Measurements from ENCODE around the gene OR2AT4.
"Not testable (repeated sequence)": the region's sequence is repeated elsewhere in the genome, so short reads cannot be mapped to it uniquely, and the experiment has no call there.

The OR2AT4 gene

GRCh38 chr11:75103380-75104026 lies 6.8 kb upstream of the OR2AT4 start:
- peak; percentile 49 for DNase-seq

- no peak for DNase-seq
Measured at GRCh38 chr11:75101424-75102128, 4.9 kb upstream of the OR2AT4 start.

- DNase-seq, result peak; percentile 13
Measured at GRCh38 chr11:75100314-75100713, 3.6 kb upstream of the OR2AT4 start.

- no peak for DNase-seq
Measured at GRCh38 chr11:75099635-75100034, 3.0 kb upstream of the OR2AT4 start.

- not testable (repeated sequence) for DNase-seq
Measured at GRCh38 chr11:75098835-75099439, 2.3 kb upstream of the OR2AT4 start.

- DNase-seq, result not testable (repeated sequence)
Measured at GRCh38 chr11:75098181-75098580, 1.5 kb upstream of the OR2AT4 start.

- DNase-seq, result no peak
Measured at GRCh38 chr11:75097173-75097557, 489 bp upstream of the OR2AT4 start.

GRCh38 chr11:75094382-75094781 lies 2.3 kb downstream of the OR2AT4 start:
- DNase-seq, result not testable (repeated sequence)

- no peak for DNase-seq
Measured at GRCh38 chr11:75090671-75091177, 6.0 kb downstream of the OR2AT4 start.

GRCh38 chr11:75087319-75088305 lies 9.1 kb downstream of the OR2AT4 start:
- DNase-seq, result no peak

GRCh38 chr11:75084883-75085282 lies 11.8 kb downstream of the OR2AT4 start:
- DNase-seq, result no peak

- DNase-seq, result no peak
Measured at GRCh38 chr11:75083217-75083605, 13.5 kb downstream of the OR2AT4 start.

- DNase-seq, result no peak
Measured at GRCh38 chr11:75082601-75083216, 14.0 kb downstream of the OR2AT4 start.

- no peak for DNase-seq
Measured at GRCh38 chr11:75079546-75079945, 17.1 kb downstream of the OR2AT4 start.

GRCh38 chr11:75078233-75078632 lies 18.4 kb downstream of the OR2AT4 start:
- DNase-seq, result peak; percentile 3

- DNase-seq, result no peak
Measured at GRCh38 chr11:75077316-75077715, 19.4 kb downstream of the OR2AT4 start.

- DNase-seq, result no peak
Measured at GRCh38 chr11:75076671-75077070, 20.0 kb downstream of the OR2AT4 start.

- no peak for DNase-seq
Measured at GRCh38 chr11:75073459-75074190, 23.1 kb downstream of the OR2AT4 start.

GRCh38 chr11:75072582-75072981 lies 24.1 kb downstream of the OR2AT4 start:
- DNase-seq, result no peak

- DNase-seq, result no peak
Measured at GRCh38 chr11:75069473-75069872, 27.2 kb downstream of the OR2AT4 start.

- DNase-seq, result no peak
Measured at GRCh38 chr11:75068993-75069392, 27.7 kb downstream of the OR2AT4 start.

Measured in fibroblast of skin of abdomen (primary cell).